ENCODE data around the gene CACNA1C. TPM values are rescaled to one million over a fixed set of nuclear protein-coding genes. Genes with fewer than 3 reads are reported as not detected.

CACNA1C gene
- total RNA-seq, 2 experiments from 2014 or later = 0.05 to 0.08 TPM

DNA sequence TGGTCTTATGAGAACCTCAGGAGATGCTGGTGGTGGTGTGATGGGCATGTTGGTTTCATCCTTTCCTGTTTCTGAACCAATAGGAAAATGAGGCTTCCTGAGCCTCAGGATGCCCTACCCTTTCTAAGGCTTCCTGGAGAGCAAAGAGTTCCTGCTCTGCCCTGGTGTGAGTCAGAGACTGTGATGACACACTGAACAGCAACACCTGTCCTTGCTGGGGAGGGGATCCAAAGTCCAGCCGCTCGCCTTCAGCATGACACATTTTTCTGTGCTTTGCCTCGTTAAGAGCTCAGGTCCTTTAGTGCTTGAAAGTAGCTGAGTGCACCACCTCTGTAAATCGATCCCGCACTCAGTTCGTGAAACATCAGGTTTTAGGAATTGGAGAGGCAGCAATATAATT, 116.0 kb downstream of the CACNA1C start:
- H3K27ac Mint-ChIP-seq = no peak overlapping the region
- peaks cover 21% of the 10 kb centered on the region for H3K9me3 Mint-ChIP-seq
- H3K9me3 ChIP-seq (ENCODE audit: control insufficient read depth in 1 of 2, insufficient read depth in 1 of 2, low read length in 2 of 2) = peaks cover 9 to 26% of the 10 kb centered on the region in 2 experiments
- DNase-seq (no peak), ATAC-seq (ENCODE audit: poor library complexity) (no peak)
- H3K4me3 Mint-ChIP-seq = no peak overlapping the region
- no peak for TF ChIP-seq CTCF (IDR thresholded peaks at IDR 0.05)
- no peak overlapping the region for H3K4me3 ChIP-seq (ENCODE audit: low read length)
- H3K4me1 ChIP-seq (ENCODE audit: insufficient read depth, low read length) = no peaks in the 10 kb centered on the region
- no peaks in the 10 kb centered on the region for H3K4me1 Mint-ChIP-seq (ENCODE audit: low read depth)
- POLR2A ChIA-PET = no interaction called here
- CTCF ChIA-PET = no interaction called here
- peaks cover 16% of the 10 kb centered on the region for H3K27me3 Mint-ChIP-seq
- H3K27me3 ChIP-seq (ENCODE audit: control insufficient read depth in 1 of 2, insufficient read depth in 2 of 2, low read length in 2 of 2) = peaks cover 4% of the 10 kb centered on the region in 2 experiments
- H3K27ac ChIP-seq (ENCODE audit: low read depth in 1 of 2, low read length in 2 of 2) = no peak overlapping the region
- intact Hi-C loops (cut with DNase I, micrococcal nuclease) = no loop called here
- no peaks in the 10 kb centered on the region for H3K36me3 ChIP-seq (ENCODE audit: insufficient read depth, low read length)
- H3K36me3 Mint-ChIP-seq (ENCODE audit: low read depth) = no peaks in the 10 kb centered on the region

GRCh38 chr12:2169489-2169888, 116.7 kb downstream of the CACNA1C start:
- H3K9me3 ChIP-seq (ENCODE audit: control insufficient read depth in 1 of 2, insufficient read depth in 1 of 2, low read length in 2 of 2) = peaks cover 9 to 26% of the 10 kb centered on the region in 2 experiments
- peaks cover 21% of the 10 kb centered on the region for H3K9me3 Mint-ChIP-seq
- no peak for TF ChIP-seq CTCF (IDR thresholded peaks at IDR 0.05)
- ChIA-PET CTCF (no interaction called here), POLR2A (no interaction called here)
- H3K27me3 ChIP-seq (ENCODE audit: control insufficient read depth in 1 of 2, insufficient read depth in 2 of 2, low read length in 2 of 2) = peaks cover 4% of the 10 kb centered on the region in 2 experiments
- no peak overlapping the region for H3K4me3 ChIP-seq (ENCODE audit: low read length)
- H3K27ac Mint-ChIP-seq = no peak overlapping the region
- H3K4me1 Mint-ChIP-seq (ENCODE audit: low read depth) = no peaks in the 10 kb centered on the region
- intact Hi-C loops (cut with DNase I, micrococcal nuclease) = no loop called here
- H3K4me1 ChIP-seq (ENCODE audit: insufficient read depth, low read length) = no peaks in the 10 kb centered on the region
- H3K36me3 ChIP-seq (ENCODE audit: insufficient read depth, low read length) = no peaks in the 10 kb centered on the region
- peaks cover 12% of the 10 kb centered on the region for H3K27me3 Mint-ChIP-seq
- ATAC-seq (ENCODE audit: poor library complexity) = no peak
- no peaks in the 10 kb centered on the region for H3K36me3 Mint-ChIP-seq (ENCODE audit: low read depth)
- H3K27ac ChIP-seq (ENCODE audit: low read depth in 1 of 2, low read length in 2 of 2) = no peak overlapping the region
- no peak for DNase-seq
- no peak overlapping the region for H3K4me3 Mint-ChIP-seq

- ChIA-PET CTCF (no interaction called here), POLR2A (no interaction called here)
- H3K27ac ChIP-seq (ENCODE audit: low read depth in 1 of 2, low read length in 2 of 2) = no peak overlapping the region
- no peaks in the 10 kb centered on the region for H3K4me1 ChIP-seq (ENCODE audit: insufficient read depth, low read length)
- Mint-ChIP-seq H3K4me1 (ENCODE audit: low read depth) (no peaks in the 10 kb centered on the region), H3K27me3 (peaks cover 10% of the 10 kb centered on the region), H3K36me3 (ENCODE audit: low read depth) (no peaks in the 10 kb centered on the region), H3K27ac (no peak overlapping the region), H3K4me3 (no peak overlapping the region), H3K9me3 (peaks cover 19% of the 10 kb centered on the region)
- no peak for TF ChIP-seq CTCF (IDR thresholded peaks at IDR 0.05)
- H3K9me3 ChIP-seq (ENCODE audit: control insufficient read depth in 1 of 2, insufficient read depth in 1 of 2, low read length in 2 of 2) = peaks cover 9 to 26% of the 10 kb centered on the region in 2 experiments
- H3K4me3 ChIP-seq (ENCODE audit: low read length) = no peak overlapping the region
- ATAC-seq (ENCODE audit: poor library complexity) (no peak), DNase-seq (no peak)
- H3K36me3 ChIP-seq (ENCODE audit: insufficient read depth, low read length) = no peaks in the 10 kb centered on the region
- H3K27me3 ChIP-seq (ENCODE audit: control insufficient read depth in 1 of 2, insufficient read depth in 2 of 2, low read length in 2 of 2) = peaks cover 4% of the 10 kb centered on the region in 2 experiments
- intact Hi-C loops (cut with DNase I, micrococcal nuclease) = no loop called here
These were observed 117.2 kb downstream of the CACNA1C start for GRCh38 chr12:2169940-2170339.

Measured in CD4-positive, alpha-beta T cell (primary cell).